Measurements from ENCODE around the gene ANO4. TPM values are rescaled to one million over a fixed set of nuclear protein-coding genes. Genes with fewer than 3 reads are reported as not detected.
"Not testable (repeated sequence)": the region's sequence is repeated elsewhere in the genome, so short reads cannot be mapped to it uniquely, and the experiment has no call there.

ANO4 gene
- total RNA-seq, 1 donor from 2014 or later = 0.24 TPM

DNA sequence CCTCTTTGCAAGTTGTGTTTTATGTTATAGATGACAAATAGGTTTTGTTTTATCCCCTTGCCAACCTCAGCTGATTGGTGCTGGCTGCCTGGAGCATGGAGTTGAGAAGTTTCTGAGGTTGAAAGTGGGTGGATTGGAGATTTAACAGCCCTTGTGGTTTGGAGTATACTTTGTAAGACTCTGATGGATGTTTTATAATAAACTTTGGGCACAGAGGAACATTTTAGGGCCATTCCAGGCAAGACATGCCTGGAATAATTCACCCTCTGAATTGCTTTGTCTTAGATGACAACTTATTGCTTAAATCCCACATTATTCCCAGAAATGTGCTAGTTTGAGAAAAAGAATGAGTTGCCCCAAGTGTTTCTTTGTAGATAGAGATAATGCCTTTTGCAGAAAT is 256.6 kb downstream of the ANO4 start:
- intact Hi-C loops (cut with DNase I) = no loop called here
- DNase-seq (ENCODE audit: missing footprints) = no peak
- ATAC-seq = no peak

DNA sequence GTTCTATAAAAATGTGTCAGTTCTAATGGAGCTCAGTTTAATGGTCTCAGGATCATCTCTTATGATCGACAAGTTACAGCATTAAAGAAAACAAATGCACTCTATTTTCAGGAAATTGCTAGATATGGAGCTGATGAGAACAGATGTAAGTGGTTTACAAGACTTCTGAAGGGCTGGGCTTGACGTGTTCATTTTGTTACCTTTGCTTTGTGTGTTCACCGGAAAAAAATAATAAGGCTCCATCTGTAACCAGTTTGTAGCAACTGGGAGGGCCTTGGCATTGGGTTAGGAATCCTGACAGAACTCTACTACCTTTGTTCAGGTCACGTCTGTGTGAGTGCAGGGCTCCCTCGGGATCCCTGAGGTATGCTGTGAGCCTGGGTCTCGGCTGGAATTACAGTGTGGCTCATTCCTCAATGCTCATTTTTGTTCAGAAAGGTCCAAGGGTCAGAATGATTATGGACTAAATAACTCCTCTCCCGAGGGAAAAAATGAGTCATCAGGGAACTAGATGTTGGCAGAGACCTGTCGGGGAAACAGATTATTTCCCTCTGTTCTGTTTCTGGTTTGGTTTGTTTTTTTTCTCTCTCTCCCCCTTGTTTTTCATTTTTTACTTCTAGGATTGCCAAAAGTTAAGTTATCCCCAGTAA is 257.4 kb downstream of the ANO4 start:
- DNase-seq (ENCODE audit: missing footprints) = no peak
- no peak for ATAC-seq
- intact Hi-C loops (cut with DNase I) = no loop called here

GRCh38 chr12:101053203-101053602 is 258.6 kb downstream of the ANO4 start:
- no peak for ATAC-seq
- no peak for DNase-seq (ENCODE audit: missing footprints)
- intact Hi-C loops (cut with DNase I) = no loop called here

GRCh38 chr12:101055940-101056339 is 261.4 kb downstream of the ANO4 start:
- ATAC-seq (no peak), DNase-seq (ENCODE audit: missing footprints) (no peak)
- intact Hi-C loops (cut with DNase I) = no loop called here

DNA sequence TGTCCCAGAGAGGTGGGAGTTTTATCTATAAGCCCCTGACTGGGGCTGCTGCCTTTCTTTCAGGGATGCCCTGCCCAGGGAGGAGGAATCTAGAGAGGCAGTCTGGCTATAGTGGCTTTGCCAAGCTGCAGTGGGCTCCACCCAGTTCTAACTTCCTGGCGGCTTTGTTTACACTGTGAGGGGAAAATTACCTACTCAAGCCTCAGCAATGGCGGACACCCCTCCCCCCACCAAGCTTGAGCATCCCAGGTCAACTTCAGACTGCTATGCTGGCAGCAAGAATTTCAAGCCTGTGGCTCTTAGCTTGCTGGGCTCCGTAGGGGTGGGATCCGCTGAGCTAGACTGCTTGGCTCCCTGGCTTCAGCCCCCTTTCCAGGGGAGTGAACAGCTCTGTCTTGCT is 267.9 kb downstream of the ANO4 start:
- ATAC-seq; intact Hi-C loops (cut with DNase I); DNase-seq (ENCODE audit: missing footprints): not testable (repeated sequence)

GRCh38 chr12:101064721-101065120 is 270.1 kb downstream of the ANO4 start:
- DNase-seq (ENCODE audit: missing footprints) = no peak
- intact Hi-C loops (cut with DNase I) = no loop called here
- no peak for ATAC-seq

GRCh38 chr12:101066489-101066888 is 271.9 kb downstream of the ANO4 start:
- DNase-seq (ENCODE audit: missing footprints) (no peak), ATAC-seq (no peak)
- intact Hi-C loops (cut with DNase I) = no loop called here

DNA sequence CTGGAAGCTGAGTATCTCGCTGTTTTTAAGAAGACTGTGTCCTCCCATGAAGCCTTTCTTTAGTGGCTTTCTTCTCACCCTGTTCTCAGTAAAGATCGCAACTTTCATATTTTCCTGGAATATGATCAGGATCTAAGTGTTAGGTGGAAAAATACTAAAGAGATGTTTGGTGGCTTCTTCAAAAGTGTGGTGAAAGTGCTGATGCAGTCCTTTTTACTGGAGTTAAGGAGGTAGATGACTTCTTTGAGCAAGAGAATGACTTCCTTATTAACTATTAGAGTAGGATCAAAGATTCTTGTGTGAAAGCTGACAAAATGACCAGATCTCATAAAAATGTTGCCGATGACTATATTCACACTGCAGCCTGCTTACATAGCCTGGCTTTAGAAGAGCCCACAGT is 273.8 kb downstream of the ANO4 start:
- intact Hi-C loops (cut with DNase I) = no loop called here
- DNase-seq (ENCODE audit: missing footprints) = no peak
- no peak for ATAC-seq

DNA sequence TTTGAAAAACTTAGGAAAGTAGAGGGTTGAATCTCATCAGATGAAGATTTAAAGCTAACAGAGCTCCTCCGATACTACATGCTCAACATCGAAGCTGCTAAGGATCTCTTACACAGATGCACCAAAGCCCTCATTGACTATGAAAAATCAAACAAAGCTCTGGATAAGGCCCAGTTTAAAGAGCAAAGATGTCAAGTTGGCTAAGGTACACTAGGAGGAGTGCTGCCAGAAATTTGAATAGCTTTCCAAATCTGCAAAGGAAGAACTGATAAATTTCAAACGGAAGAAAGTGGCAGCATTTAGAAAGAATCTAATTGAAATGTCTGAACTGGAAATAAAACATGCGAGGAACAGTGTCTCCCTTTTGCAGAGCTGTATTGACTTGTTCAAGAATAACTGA is 274.3 kb downstream of the ANO4 start:
- DNase-seq (ENCODE audit: missing footprints) (no peak), ATAC-seq (no peak)
- intact Hi-C loops (cut with DNase I) = no loop called here

- ATAC-seq (no peak), DNase-seq (ENCODE audit: missing footprints) (no peak)
- intact Hi-C loops (cut with DNase I) = no loop called here
Observed at GRCh38 chr12:101074940-101075680, 280.5 kb downstream of the ANO4 start.

DNA sequence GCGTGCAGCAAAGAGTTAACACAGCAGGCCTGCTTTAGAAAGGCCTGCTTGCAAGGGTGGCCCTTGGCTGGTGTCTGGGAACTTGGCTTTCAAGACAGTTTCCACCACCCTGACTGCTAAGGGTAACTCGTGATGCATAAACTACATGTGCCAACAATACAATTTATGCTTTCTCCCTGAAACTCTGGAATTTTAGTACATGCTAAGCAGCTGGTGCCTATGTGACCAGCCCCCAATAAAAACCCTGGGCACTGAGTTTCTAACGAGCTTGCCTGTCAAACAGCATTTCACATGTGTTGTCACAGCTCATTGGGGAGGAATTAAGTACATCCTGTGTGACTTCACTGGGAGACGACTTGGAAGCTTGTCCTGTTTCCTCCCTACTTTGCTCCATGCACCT is 282.3 kb downstream of the ANO4 start:
- intact Hi-C loops (cut with DNase I) = no loop called here
- DNase-seq (ENCODE audit: missing footprints) (no peak), ATAC-seq (no peak)

- no peak for DNase-seq (ENCODE audit: missing footprints)
- ATAC-seq = no peak
- intact Hi-C loops (cut with DNase I) = no loop called here
Observed at GRCh38 chr12:101077791-101078528, 283.4 kb downstream of the ANO4 start.

DNA sequence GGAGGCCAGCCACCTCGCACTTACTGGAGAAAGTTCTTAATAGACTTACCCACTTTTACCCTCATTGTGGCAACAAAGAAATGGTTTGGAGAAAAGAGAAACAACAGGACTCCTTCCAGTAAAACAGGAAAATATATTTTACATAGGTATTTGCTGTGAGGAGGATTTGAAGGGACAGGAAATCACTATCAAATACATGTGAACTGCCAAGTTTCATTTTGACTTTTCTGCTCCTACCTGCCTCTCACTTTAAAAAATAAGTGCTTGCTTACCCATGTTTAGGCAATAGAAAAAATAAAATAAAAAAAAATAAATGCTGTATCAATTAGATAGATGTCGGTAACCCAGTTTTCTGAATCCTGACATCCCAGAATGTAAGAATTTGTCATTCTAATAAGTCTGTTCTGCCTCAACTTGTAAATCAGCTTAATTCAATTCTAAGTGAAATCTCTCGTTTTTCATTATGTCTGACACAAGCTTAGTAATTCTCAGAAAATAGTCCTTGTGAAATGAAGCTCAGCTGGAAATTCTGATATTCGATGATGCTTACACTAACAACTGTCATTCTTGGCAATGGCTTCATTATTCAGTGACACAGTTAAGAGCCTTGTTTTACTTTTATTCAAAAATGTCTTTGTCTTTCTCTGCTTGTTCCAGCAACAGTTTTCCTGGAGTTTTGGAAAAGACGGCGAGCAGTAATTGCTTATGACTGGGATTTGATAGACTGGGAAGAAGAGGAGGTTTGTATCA is 284.1 kb downstream of the ANO4 start:
- intact Hi-C loops (cut with DNase I) = no loop called here
- ATAC-seq (no peak), DNase-seq (ENCODE audit: missing footprints) (no peak)

DNA sequence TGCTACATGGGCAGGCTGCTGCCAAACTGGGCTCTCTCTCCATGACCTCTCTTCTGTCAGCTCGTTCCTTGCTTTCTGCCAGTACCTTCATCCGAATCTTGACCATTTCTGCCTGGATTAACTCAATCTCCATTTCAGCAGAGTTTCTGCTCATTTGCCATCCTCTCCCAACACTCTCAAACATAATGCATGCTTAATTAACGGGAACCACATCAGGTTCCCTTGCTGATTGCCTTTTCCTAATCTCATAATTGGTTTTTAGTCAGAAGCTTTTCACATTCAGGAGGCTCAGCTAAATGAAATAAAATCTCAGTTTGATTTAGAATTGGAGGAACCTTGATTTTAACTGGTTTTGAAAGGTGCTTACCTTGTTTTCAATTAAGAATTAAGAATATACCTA is 288.1 kb downstream of the ANO4 start:
- ATAC-seq = no peak
- intact Hi-C loops (cut with DNase I) = no loop called here
- DNase-seq (ENCODE audit: missing footprints) = no peak

GRCh38 chr12:101086490-101087135 is 292.0 kb downstream of the ANO4 start:
- intact Hi-C loops (cut with DNase I) = no loop called here
- no peak for DNase-seq (ENCODE audit: missing footprints)
- ATAC-seq = no peak

DNA sequence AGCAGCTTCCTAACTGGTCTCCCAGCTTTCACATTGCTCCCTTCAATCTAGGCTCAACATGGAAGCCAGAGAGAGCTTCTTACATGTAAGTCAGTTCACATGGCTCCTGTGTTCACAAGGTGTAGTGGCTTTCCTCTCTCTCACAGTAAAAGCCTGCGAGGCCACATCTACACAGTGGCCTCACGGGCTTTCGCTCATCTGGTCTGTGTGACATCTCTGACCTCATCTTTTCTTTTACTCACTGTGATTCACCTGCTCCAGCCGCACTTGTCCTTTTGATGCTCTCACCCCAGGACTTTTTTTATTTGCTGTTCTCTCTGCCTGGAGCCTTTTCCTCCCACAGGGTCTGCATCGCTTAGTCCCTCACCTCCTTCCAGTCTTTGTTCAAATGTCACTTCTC is 293.3 kb downstream of the ANO4 start:
- ATAC-seq (no peak), DNase-seq (ENCODE audit: missing footprints) (no peak)
- intact Hi-C loops (cut with DNase I) = no loop called here

DNA sequence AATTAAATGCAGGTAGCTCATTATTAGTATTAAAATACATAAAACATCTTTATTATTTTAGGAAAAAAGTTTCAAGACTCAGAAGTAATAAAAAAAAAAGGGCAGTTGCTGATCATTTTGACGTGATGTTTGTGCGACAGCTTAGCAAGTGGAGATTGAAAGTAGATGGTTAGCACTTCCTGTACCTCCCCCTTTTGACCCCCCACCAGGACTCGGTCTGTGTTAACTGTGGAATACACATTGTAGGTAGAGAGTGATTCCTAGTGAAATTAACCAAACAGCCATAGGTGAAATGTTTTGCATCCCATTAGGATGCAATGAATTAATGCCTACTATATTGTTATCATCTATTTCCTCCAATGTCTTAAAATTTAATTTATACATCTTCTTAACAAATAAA is 294.7 kb downstream of the ANO4 start:
- intact Hi-C loops (cut with DNase I) = no loop called here
- ATAC-seq (no peak), DNase-seq (ENCODE audit: missing footprints) (no peak)

- DNase-seq (ENCODE audit: missing footprints); ATAC-seq; intact Hi-C loops (cut with DNase I): not testable (repeated sequence)
Observed at GRCh38 chr12:101090222-101090621, 295.6 kb downstream of the ANO4 start.

Data from Right ventricle myocardium inferior (tissue), 1 donor.